NCI-H2171 (cell line): ENCODE measurements around the gene PLA2G4B.

ENCODE experiments used
- DNase-seq: peaks from one replicate; lab custom pipeline; 2025; lab: John Stamatoyannopoulos, UW

Gene PLA2G4B

DNA sequence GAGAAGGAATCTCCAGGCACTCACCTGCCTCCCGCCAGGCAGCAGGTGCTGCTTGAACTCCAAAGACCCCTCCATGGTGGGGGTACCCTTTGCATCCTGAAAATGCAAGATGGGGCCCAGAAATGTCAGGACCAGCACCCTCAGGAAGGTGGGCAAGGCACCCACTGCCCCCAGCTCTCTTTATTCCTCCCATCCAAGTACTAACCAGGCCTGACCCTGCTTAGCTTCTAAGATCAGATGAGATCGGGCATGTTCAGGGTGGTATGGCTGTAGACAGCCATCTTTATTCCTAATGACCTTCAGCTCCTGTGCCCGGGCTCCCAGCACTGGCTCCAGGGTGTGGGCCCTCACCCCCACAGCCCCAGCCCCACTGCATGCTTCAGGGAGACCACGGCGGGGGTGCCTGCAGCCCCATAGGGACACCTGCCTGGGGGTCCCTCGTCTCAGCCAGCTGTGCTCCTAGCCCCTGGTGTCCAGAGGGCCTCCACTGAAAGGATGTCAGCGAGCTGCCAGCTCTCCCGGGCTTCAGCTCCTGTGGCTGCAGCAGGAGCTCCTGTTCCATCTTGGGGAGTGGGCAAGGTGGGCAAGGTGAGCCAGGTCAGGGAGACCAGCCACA, 13.2 kb downstream of the PLA2G4B start:
- DNase-seq, result no peak

GRCh38 chr15:41852736-41853590, 14.3 kb downstream of the PLA2G4B start:
- DNase-seq, result peak; percentile 12

DNA sequence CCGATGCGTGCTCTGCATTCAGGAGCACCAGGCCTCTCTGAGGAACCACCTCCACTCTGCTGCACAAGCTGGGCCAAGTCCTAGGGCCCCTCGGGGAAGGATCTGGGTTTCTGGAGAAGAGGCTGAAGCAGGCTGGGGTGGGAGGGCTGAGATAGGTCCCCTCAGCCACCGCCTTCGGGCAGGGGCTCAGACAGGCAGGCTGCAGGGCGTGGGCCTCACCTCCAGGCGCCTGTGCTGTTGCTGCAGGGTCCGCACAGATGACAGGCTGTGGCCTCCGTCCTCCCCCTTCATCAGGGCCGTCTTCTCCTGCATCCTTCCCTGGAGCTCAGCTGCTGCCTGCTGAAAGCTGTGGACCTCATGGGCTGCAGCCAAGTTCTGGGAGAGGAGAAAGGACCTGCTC, 15.2 kb downstream of the PLA2G4B start:
- DNase-seq, result no peak

GRCh38 chr15:41854443-41854842, 15.8 kb downstream of the PLA2G4B start:
- no peak for DNase-seq

GRCh38 chr15:41855261-41855961, 16.8 kb downstream of the PLA2G4B start:
- DNase-seq, result no peak

DNA sequence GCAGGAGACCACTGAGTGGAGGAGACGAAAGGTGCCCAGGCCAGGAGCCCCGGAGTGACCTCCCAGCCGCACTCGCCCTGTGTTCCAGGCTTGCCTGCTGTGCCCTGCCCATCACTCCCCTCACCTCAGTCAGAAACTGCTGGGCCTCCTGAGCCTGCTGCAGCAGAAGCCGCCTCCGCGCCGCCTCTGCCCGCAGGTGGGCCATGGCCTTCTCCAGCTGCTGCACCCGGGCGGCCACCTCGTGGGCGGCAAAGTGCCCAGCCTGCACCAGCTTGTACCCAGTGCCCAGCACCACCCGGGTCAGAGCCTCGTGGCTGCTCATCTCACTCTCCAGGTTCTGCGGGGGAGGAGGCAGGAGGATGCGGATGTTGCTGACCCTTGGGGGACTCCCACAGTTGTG, 17.6 kb downstream of the PLA2G4B start:
- no peak for DNase-seq

DNA sequence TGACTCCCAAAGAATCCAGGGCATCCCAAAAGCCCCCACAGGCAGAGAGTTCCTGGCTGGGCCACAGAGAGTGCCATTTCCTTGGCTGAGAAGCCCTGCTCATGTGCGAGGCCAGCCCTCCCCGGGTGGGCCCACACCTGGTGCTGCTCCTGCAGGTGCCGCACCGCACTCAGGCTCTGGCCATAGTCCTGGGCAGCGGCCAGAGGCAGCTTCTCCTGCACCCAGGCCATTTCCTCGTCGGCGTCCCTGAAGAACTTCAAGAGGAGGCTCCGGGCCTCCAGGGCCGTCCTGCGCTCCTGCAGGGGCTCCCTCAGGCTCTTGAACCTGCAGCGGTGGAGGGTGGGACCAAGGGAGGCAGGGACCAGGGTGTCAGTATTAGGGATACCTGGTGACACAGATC, 18.1 kb downstream of the PLA2G4B start:
- no peak for DNase-seq

DNA sequence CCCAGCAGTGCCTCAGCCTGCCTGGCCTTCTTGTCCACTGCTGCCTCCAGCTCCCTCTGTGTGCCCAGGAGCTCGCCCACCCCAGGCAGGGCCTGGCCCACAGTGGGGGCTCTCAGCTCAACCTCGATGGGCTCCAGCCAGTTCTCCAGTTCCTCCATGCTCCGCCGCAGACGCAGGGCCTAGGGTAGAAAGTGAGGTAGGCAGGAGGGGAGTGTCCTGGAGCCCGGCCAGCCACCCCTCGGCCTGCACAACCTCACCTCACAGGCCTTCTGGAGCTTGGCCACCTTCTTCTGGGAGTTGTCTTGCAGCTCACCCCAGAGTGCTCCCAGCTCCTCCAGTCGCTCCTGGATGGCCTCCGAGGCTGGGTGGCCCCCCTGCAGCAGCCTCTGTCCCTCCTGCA, 18.7 kb downstream of the PLA2G4B start:
- no peak for DNase-seq

GRCh38 chr15:41858756-41859155, 20.1 kb downstream of the PLA2G4B start:
- no peak for DNase-seq

GRCh38 chr15:41860049-41860828, 21.6 kb downstream of the PLA2G4B start:
- no peak for DNase-seq

DNA sequence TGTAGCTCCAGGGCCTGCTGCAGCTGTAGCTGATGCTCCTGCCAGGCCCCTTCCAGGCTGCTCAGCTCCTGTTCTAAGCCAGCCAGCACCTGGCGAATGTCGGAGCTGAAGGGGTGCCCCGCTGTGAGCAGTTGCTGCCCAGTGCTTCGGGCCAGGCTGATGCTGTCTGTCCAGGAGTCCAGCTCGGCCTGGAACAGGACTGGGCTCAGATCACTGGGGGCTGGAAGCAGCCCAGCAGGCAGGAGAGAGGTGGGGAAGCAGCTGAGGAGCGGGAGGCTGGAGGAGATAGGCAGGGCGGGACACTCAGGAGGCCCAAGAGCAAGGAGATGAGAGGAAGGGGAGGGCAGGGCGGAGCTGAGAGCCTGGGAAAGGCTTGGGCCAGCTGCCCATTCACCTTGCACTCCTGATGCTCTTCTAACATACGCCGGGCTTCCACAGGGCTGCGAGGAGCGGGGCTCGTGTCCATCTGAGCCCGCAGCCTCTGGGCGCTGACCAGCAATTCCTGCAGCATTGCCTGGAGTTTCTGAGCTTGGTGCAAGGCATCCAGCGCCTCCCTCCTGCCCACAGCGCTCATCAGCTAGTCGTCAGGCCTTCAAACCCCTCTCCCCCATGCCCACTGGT, 23.2 kb downstream of the PLA2G4B start:
- DNase-seq, result no peak

- DNase-seq, result no peak
Measured at GRCh38 chr15:41862515-41863116, 24.0 kb downstream of the PLA2G4B start.

DNA sequence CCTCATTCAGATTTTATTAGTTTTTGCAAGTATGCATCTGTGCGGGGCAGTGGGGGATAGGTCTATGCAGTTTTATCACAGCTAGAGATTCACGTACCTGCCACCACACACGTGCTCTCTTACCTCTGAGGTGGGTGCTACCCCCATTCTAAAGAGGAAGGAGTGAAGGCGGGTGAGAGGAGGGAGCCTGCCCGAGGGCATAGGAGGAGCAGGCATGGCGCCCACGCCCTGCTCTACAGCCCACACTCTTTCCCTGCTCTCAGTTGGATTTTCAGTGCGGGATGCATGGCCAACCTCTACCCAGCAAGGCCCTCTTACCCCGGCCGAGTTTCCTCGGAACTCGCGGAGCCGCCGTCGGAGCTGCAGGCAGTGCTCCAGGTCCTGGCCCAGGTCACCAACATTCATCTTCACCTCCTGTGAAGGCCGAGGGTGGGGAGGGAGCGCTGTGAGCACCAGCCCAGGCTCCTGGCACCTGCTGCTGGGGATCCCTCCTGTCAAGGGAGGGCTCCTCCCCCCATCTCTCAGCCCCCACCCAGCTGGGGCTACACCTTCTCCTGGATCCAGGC, 26.9 kb downstream of the PLA2G4B start:
- DNase-seq, result no peak

GRCh38 chr15:41866263-41866703, 27.6 kb downstream of the PLA2G4B start:
- no peak for DNase-seq

GRCh38 chr15:41866872-41867579, 28.4 kb downstream of the PLA2G4B start:
- DNase-seq, result no peak

DNA sequence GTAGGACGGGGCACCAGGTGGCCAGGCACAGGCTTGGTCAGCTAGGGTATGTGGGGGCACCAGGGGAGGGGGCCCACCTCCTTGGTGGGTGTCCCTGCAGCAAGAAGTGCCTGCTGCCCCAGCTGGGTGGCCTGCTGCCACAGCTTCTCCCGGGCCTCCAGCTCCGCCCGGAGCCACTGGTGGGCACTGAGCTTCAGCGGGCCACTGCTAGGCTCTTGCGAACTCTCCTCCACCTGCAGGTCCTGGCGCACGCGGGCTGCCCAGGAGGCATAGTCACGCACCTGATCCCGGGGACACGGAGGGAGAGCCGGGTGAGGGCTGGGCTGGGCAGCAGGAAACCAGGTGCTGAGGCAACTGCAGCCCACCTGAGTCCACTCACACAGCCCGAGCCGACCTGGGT, 29.7 kb downstream of the PLA2G4B start:
- DNase-seq, result no peak

GRCh38 chr15:41869770-41870688, 31.4 kb downstream of the PLA2G4B start:
- DNase-seq, result no peak

DNA sequence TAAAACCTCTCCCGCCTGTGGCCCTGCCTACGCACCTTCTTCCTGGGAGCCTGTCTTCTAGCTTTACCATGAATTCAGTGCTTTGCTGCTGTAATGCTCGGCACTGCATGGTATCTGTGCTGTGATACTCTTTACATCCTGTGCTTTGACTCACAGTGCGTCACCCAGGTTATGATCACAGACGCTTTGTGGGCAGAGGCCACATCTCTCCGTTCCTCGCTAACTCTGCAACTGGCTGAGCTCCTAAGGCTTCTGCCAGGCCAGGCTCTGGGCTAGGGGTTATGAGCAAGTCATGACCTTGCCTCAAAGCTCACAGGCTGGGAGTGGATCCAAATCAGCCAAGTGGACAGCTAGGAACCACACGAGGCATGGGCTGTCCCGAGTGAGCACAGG, 32.0 kb downstream of the PLA2G4B start:
- DNase-seq, result no peak
